ENCODE data around the gene RNF145. TPM values are rescaled to one million over a fixed set of nuclear protein-coding genes. Genes with fewer than 3 reads are reported as not detected.

RNF145 gene, protein sequence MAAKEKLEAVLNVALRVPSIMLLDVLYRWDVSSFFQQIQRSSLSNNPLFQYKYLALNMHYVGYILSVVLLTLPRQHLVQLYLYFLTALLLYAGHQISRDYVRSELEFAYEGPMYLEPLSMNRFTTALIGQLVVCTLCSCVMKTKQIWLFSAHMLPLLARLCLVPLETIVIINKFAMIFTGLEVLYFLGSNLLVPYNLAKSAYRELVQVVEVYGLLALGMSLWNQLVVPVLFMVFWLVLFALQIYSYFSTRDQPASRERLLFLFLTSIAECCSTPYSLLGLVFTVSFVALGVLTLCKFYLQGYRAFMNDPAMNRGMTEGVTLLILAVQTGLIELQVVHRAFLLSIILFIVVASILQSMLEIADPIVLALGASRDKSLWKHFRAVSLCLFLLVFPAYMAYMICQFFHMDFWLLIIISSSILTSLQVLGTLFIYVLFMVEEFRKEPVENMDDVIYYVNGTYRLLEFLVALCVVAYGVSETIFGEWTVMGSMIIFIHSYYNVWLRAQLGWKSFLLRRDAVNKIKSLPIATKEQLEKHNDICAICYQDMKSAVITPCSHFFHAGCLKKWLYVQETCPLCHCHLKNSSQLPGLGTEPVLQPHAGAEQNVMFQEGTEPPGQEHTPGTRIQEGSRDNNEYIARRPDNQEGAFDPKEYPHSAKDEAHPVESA
- total RNA-seq, result 115 TPM

DNA sequence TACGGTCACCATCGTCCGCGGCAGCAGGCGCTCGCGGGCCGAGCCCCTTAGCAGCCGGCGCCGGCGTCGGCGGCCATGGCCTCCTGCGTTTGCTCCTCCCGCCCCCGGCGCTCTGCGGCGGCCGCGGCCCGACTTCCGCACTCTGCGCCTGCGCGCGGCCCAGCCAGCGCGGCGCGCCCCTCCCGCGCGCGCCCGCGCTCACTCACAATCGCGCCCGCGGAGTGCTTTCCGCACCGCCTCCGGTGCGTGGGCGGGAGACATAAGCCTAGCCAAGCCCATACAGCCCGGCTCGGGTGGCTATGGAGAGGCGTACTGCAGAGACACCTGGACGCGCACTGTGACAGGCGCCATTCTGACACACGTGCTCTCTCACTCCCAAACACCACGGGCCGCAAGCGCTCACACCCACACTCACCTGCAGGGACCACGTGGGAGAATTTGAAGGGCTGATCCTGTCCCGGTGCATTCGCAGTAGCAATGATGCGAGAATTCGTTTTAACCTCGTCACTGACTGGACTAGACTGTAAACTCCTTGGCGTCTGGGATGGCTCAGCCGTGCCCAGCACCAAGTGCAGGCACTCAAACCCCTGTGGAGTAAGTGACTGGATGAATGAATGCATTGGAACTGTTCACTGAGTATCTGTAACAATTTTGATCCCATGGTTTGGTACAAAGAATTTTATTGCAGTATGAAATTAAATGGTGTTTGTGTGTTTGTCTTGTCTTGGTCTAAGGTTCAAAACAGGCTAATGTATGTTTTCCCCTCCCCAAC is at the start of gene RNF145:
Gene RNF145 (minus strand): TSS at position 116 of the 772 bp plus-strand sequence. CDS start 5,936 bp downstream, outside the sequence.

Other genes with a start within 250 kb of the RNF145 start
- gene EBF1, start 109.6 kb downstream of the RNF145 start, total RNA-seq, result 45.6 TPM
- 18.5 TPM for gene UBLCP1, start 53.7 kb upstream of the RNF145 start, total RNA-seq
- not detected for gene IL12B, start 120.9 kb upstream of the RNF145 start, total RNA-seq